Body of pancreas (tissue), 4 donors: ENCODE measurements around the gene TRIM10. TPM values are rescaled to one million over a fixed set of nuclear protein-coding genes. Genes with fewer than 3 reads are reported as not detected.

ENCODE experiments used
- ATAC-seq: fragments of 150-250 bp; one replicate; pipeline ENCODE4 v1.9.1; 2016
- DNase-seq, 4 donors: peaks; one replicate each; pipeline ENCODE4 v3.0.0-alpha.2; 2019
- H3K27ac ChIP-seq, 4 donors: fragments of 200-600 bp; sonication (generic); 1 replicate in 3 of 4; 2 replicates in 1 of 4; pipeline versions ENCODE4 v1.5.1 to v1.6.1; 2016 to 2019; ENCODE audit warnings: mild to moderate bottlenecking in 1 of 4, mixed read lengths in 1 of 4, moderate library complexity in 1 of 4
- H3K27me3 ChIP-seq, 2 donors: fragments of 200-600 bp; sonication (generic); one replicate each; pipeline ENCODE4 v1.6.0; 2016; ENCODE audit warnings: mild to moderate bottlenecking in 1 of 2
- H3K36me3 ChIP-seq, 2 donors: fragments of 200-600 bp; sonication (generic); replicated peaks in 1 of 2; 2 replicates each; pipeline ENCODE4 v1.5.1; 2016; ENCODE audit warnings: low read depth in 2 of 2; ENCODE audit not compliant: insufficient read depth in 1 of 2
- H3K4me1 ChIP-seq: fragments of 200-600 bp; sonication (generic); one replicate; pipeline ENCODE4 v1.6.0; 2016
- H3K4me3 ChIP-seq, 2 donors: fragments of 200-600 bp; sonication (generic); 1 replicate in 1 of 2; 2 replicates in 1 of 2; pipeline ENCODE4 v1.5.1; 2016 to 2019
- H3K9me3 ChIP-seq, 3 donors: fragments of 200-600 bp; sonication (generic); 1 replicate in 2 of 3; 2 replicates in 1 of 3; pipeline ENCODE4 v1.5.1; 2016
- CTCF ChIP-seq, 7 experiments: fragments of 450-650 bp in 4 of 7; fragments of 200-600 bp in 3 of 7; sonication (generic) in 3 of 7; IDR thresholded peaks; one replicate each; pipeline ENCODE4 v1.5.1; 2016 to 2019; ENCODE audit warnings: antibody characterized with exemption in 7 of 7
- POLR2A ChIP-seq, 3 donors: fragments of 450-650 bp; IDR thresholded peaks; one replicate each; pipeline ENCODE4 v1.6.1; 2016; ENCODE audit warnings: antibody characterized with exemption in 3 of 3, mild to moderate bottlenecking in 2 of 3
- WGBS, 2 donors: methylation state at CpG; one replicate each; pipeline ENCODE4 v1.1.5; 2017; 5-methylcytosine and 5-hydroxymethylcytosine counted together
- intact Hi-C: fragments of 100-400 bp; cut with DNase I; formaldehyde crosslinking; loops from one replicate; pipeline ENCODE4 v1.15.1; 2023
- total RNA-seq, 2 donors: library from RNA; depleted of rRNA; stranded (reverse); fragments of >200 nt; gene quantifications; one replicate each; pipeline ENCODE4 v1.1.0, GENCODE V29; 2016

Gene TRIM10
- total RNA-seq, 2 donors from 2014 or later = not detected

GRCh38 chr6:30204116-30204515 lies 43.1 kb upstream of the TRIM10 start:
- DNase-seq = no peak
- intact Hi-C loops = no loop called here

GRCh38 chr6:30202366-30202765 lies 41.4 kb upstream of the TRIM10 start:
- no peak for ATAC-seq
- Histone ChIP-seq H3K36me3 (peaks cover 5 to 18% of the 10 kb centered on the region in 2 donors), H3K27me3 (no peaks in the 10 kb centered on the region), H3K4me3 (no peak overlapping the region), H3K27ac (no peak overlapping the region), H3K9me3 (no peaks in the 10 kb centered on the region), H3K4me1 (peaks cover 22% of the 10 kb centered on the region)
- DNase-seq = no peak
- WGBS, 2 donors = 83 to 88% methylated on average over 4 of the region's 4 CpGs
- TF ChIP-seq POLR2A (IDR thresholded peaks at IDR 0.05) (no peak), CTCF (IDR thresholded peaks at IDR 0.05) (no peak)
- intact Hi-C loops = no loop called here

More at GRCh38 chr6:30204116-30204515, 43.1 kb upstream of the TRIM10 start:
- Histone ChIP-seq H3K27ac (no peak overlapping the region), H3K4me3 (no peak overlapping the region), H3K27me3 (no peaks in the 10 kb centered on the region), H3K36me3 (peaks cover 0 to 4% of the 10 kb centered on the region in 2 donors), H3K4me1 (peaks cover 39% of the 10 kb centered on the region), H3K9me3 (no peaks in the 10 kb centered on the region)
- no peak for ATAC-seq
- WGBS, 2 donors = 100% methylated on average over 1 of the region's 1 CpG
- TF ChIP-seq CTCF (IDR thresholded peaks at IDR 0.05) (no peak), POLR2A (IDR thresholded peaks at IDR 0.05) (no peak)

- H3K36me3 ChIP-seq = peaks cover 9 to 27% of the 10 kb centered on the region in 2 donors
- intact Hi-C loops = no loop called here
- peaks cover 5% of the 10 kb centered on the region for H3K4me1 ChIP-seq
- 64 to 71% methylated on average over 5 to 6 of the region's 6 CpGs for WGBS, 2 donors
- no peak overlapping the region for H3K4me3 ChIP-seq
- H3K27ac ChIP-seq = no peak overlapping the region
- no peaks in the 10 kb centered on the region for H3K9me3 ChIP-seq
- no peaks in the 10 kb centered on the region for H3K27me3 ChIP-seq
- TF ChIP-seq CTCF (IDR thresholded peaks at IDR 0.05) = no peak
- no peak for TF ChIP-seq POLR2A (IDR thresholded peaks at IDR 0.05)
- ATAC-seq (no peak), DNase-seq (no peak)
Observed at GRCh38 chr6:30200551-30201281, 39.7 kb upstream of the TRIM10 start.

- TF ChIP-seq CTCF (IDR thresholded peaks at IDR 0.05) (no peak), POLR2A (IDR thresholded peaks at IDR 0.05) (no peak)
- Histone ChIP-seq H3K27me3 (no peaks in the 10 kb centered on the region), H3K27ac (no peak overlapping the region), H3K9me3 (no peaks in the 10 kb centered on the region), H3K4me3 (no peak overlapping the region), H3K36me3 (peaks cover 9 to 27% of the 10 kb centered on the region in 2 donors), H3K4me1 (no peaks in the 10 kb centered on the region)
- intact Hi-C loops = no loop called here
- 90 to 94% methylated on average over 31 to 34 of the region's 34 CpGs for WGBS, 2 donors
- ATAC-seq (no peak), DNase-seq (no peak)
Observed at GRCh38 chr6:30198166-30199084, 37.4 kb upstream of the TRIM10 start.
